Myocyte (in vitro differentiated cells): ENCODE data around the gene GNG11. TPM values are rescaled to one million over a fixed set of nuclear protein-coding genes. Genes with fewer than 3 reads are reported as not detected.

Experiments used
- DNase-seq: peaks from one replicate; pipeline ENCODE4 v3.0.0-alpha.2; 2012; ENCODE audit warnings: low read depth
- polyA plus RNA-seq: library from polyadenylated mRNA; unstranded; fragments of >200 nt; gene quantifications from one replicate; pipeline ENCODE4 v1.2.1, GENCODE V29; 2012; ENCODE audit warnings: missing spikeins
- total RNA-seq: library from RNA; depleted of rRNA; stranded (reverse); fragments of >200 nt; gene quantifications from 2 replicates; pipeline ENCODE4 v1.2.3, GENCODE V29; 2014

Gene GNG11
- 16.8 and 18.1 TPM in 2 replicates for total RNA-seq
- 41.0 TPM for polyA plus RNA-seq

DNA sequence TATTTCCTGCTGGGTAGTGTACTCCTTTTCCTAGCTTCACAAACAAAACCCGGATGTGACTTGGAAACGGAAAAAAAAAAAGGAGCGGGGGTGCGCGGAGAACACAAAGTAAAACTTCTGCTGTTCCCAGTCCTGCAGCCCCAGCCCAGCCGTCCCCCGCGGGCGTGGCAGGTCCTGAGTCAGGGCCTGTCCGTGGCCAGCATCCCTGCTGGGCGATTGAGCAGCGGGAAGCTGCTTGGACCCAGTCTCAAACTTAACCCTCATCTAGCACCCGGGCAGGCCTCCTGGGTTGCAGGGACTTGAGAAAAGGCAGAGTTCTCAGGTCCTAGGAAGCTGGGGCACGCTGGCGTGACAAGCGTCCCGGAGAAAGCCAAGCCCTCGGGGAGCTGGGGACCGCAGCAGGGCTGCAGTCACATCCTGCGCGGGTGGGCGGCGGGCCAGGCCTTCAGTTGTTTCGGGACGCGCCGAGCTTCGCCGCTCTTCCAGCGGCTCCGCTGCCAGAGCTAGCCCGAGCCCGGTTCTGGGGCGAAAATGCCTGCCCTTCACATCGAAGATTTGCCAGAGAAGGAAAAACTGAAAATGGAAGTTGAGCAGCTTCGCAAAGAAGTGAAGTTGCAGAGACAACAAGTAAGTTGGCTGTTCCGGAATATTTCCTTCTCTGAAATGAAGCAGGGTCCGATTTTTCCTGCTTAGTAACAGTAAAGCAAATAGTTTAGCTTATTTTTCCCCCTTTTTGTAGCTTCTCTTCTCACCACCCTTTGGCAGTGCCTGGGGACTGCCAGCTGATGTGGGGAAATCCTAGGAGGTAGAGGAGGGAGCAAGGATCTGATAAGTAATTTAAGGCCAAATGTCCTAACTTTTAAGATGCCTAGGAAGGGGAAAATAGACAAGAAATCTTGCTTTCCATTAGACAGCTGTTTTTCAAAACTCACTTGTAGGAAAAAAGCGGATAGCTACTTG lies at the start of gene GNG11:
Gene GNG11, plus strand, starts transcription at position 129 of the 960 bp plus-strand sequence. Its CDS starts 403 bp downstream, at position 532.
- peak; percentile 94 for DNase-seq

DNA sequence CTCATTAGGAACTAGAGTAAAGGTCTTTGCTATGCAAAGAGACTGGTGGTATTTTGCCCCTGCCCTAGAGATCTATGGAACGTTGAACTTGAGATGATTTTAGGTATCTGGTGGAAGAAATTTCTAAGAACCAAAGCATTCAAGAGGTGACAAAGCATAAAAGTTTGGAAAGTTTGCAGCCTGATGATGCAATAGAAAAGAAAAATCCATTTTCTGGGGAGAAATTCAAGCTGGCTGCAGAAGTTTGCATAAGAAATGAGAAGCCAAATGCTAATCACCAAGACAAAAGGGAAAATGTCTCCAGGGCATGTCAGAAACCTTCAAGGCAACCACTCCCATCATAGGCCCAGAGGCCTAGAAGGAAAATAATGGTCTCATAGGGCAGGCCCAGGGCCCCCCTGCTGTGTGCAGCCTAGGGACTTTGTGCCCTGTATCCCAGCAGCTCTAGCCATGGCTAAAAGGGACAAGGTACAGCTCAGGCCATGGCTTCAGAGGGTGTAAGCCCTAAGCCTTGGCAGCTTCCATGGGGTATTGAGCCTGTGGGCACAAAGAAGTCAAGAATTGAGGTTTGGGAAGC lies 47.4 kb upstream of the GNG11 start:
- DNase-seq, result no peak

DNA sequence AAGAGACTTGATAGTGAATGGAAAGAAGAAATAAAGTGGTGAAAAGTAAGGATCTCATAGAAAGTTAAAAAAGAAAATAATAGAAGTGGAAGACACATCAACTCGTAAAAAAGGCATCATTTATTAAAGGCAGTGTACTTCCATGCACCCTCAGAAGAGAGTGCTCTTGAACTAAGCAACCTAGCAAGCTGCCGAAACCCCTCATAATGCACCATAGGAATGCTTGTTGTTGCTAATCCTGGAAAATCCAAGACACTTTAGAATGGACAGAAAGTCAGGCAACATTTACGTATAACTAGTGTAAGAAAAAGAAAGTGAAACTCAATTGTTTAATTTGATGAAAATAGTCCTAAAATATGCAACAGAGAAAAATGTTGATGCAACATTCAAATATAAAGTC lies 43.8 kb upstream of the GNG11 start:
- no peak for DNase-seq

DNA sequence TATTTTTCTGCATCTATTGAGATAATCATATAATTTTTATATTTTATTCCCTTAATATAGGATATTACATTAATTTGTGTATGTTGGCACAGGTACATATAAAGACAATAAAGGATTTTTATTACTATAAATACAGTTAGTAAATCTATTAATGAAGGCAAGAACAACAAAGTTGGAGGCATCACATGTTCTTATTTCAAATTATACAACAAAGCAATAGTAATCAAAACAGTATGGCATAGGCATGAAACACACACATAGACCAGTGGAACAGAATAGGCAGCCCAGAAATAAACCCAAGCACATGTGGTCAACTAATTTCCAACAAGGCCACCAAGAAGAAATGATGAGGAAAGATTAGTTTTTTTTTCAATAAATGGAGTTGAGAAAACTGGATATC lies 42.2 kb upstream of the GNG11 start:
- DNase-seq, result no peak

DNA sequence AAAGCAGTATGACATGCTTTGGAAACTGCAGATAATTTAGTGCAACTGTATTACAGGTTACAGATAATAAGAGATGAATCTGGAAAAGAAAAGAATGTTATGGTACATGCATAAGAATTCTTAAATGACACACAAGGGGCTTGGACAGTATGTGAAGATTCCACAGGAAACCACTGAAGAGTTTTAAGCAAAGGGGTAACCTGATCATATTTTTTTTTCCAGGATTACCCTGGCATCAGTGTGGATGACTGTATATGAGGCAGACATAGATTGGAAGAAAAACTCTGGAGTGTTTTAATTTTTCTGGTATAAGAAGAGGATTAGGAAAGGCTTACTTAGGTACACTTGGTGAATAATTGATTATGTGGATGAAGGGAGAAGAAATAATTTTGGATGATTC lies 39.1 kb upstream of the GNG11 start:
- no peak for DNase-seq

DNA sequence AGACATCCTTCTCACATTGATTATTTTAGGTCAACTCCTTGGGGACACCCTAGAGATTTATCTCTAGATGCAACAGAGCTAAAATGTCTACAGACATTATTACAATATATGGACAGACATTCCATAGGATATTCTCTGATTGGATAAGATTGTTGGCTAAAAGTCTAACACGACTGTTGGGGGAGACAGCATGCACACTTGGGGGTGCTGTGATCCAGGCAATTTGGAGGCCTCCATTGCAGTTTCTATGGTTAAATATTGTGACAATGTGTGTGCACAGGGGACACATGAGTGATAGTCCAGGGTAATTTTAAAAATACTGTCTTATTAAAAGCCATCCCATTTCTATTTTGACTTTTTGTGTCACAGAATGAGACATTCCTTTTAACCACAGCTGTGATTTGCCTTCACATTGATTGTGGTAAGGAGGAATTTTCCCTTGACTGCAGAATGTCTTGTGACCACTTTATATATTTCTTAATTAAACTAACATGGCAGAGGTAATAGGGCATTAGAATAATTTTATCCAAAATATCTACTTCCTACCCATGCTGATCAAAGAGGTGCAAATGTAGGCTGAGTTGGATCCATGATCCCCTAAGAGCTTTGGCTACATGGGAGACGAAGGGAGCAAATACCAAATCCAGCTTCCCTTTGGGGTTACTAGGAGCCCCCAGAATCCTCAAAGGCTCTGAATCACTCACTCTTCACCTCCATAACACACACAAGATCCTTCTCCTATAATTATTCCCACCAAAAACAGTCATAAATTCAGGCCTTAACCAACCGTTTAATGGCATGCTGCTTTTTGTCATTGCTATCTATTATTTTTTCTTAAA lies 38.2 kb upstream of the GNG11 start:
- DNase-seq, result peak; percentile 50

DNA sequence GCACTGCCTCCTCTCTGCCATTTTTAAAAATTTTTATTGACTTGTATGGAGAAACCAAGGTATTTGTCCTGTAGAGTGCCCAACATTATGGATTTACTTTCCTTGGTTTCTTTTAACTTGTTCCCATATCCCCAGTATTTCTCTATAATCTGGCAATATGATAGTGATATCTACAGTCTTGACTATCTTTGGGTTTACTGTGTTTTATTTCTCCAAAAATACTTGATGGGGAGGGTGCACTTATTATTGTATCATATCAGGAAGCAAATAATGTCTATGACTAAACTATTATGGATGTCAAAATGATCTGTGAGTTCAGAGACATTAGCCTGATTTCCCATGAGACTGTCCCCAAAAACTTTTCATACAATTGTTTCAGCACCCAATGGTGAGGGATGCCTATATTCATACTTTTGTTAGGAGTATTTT lies 37.6 kb upstream of the GNG11 start:
- no peak for DNase-seq

DNA sequence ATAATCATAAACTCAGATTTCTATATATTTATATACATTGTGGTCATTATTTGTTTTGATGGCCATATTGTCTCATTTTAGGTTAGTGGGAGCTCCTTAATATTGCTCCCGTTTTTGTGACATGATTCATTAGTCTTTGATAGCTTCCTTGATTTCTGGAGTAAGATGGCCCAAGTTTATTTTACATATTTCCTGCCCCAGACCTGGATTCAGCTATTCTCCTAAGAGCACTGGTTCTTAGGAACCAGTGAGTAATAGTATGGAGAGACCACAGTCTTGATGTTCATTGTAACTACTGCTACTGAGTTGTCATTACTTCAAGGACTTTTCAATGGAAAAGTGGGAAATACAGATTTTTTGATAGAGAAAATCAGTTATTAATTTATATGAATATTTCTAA lies 37.0 kb upstream of the GNG11 start:
- no peak for DNase-seq

DNA sequence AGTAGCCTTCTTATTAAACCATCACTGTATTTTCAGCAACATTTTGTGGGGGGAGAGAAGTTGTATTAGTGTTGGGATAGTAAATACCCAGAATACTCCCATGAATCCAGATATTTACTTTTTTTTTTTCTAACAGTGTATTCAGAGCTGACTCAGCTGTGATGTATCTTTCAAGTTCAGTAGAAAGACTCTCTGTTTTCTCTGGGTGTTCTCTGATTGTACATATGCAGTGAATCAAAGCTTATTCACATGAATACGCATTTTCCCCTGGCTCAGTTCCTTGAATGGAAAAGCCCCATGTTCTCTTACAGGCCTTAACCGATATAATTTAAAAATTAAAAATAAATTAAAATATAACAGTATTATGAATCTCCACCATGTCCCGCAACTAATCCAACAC lies 32.3 kb upstream of the GNG11 start:
- DNase-seq, result no peak

DNA sequence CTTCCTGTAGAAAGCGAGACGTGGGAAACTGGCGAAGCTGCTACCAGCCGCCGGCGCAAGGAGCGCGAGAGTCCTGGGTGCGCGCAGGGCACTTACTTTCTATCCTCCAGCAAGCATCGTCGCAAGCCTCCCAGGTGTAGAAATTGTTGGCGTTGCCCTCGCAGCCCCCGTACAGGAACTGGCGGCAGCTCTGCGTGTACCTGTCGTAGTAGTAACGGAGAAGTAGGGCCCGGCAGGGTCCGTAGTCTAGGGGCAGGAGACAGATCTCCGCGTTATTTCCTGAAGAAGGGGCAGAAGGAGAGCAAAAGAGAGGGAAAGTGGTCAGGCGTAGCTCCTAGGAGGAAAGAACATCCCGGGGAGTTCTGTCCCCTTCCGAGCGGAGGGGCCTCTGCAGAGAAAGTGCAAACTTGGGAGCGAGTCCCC lies 31.5 kb upstream of the GNG11 start:
- peak; percentile 58 for DNase-seq

DNA sequence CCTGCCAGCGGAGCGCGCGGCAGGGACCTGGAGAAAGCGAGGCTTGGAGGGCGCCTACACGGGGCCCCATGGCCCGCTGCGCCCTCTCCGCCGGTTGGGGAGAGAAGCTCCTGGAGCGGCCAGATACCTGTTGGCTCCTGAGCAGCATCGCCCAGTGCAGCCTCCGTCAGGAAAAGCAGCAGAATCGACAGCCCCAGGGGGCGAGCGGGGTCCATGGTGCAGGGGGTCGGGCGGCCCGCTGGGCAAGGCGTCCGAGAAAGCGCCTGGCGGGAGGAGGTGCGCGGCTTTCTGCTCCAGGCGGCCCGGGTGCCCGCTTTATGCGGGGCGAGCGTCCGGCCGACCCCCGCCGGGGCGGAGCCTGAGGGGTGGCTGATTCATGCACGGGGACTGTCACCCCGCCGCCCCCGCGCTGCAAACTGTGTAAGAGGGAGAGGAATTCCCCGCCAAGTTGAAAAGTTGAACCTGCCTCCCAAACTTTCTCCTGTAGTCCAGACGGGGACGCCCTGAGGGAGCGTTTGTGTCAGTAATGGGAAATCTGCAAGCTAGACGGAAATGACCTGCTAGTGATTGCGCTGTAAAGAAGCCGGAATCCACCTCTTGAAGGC lies 31.0 kb upstream of the GNG11 start, which contains the start of gene TFPI2:
Gene TFPI2, minus strand, starts transcription at position 290 of the 605 bp plus-strand sequence. Its CDS starts 75 bp downstream, at position 215.
- peak; percentile 60 for DNase-seq

DNA sequence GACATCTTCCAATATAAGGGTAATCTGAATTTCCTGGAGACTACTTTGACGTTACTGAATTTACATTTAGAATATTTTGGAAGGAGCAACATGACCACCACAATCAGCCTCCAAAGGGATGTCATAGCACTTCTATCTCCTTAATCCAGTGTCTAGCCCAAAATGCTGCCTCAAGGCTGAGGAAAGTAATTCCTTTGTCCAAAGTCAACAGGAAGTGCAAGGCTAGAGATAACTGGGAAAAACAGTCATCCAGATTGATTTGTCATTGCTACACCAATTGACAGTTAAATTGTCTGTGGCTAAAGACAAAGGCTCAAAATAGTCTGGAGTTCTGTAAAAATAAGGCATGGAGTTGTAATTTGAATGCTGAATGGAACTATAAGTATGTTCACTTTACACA lies 27.1 kb upstream of the GNG11 start:
- DNase-seq, result no peak

DNA sequence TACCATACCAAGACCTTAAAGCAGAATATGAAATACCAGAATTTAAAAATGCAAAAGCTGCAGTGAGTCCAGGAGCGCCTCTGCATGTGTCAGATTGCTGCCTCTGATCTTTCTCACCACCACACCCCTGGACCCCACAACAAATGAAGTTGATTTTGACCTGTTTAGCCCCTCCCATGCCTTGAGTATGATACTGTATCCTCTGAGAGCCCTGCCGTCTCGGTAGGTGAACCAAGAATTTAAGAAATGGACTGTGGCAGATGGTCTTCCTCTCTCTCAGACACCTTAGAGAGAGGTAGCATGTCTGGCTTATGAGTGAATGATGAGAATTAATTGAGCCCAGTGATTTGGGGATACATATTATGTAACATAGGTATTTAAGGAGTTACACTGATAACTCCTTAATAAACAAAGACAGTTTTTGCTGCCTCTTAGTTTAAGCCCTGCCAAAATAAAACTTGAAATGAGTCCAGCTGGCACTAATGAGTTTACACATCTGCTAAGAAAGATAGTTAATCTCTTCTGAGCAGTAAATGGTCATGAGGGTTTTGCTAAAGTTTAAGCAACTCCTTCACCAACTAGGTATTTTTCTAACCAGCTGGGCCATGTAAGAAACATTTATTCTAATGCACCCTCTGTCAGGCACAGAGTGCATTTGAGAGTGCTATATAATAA lies 26.4 kb upstream of the GNG11 start:
- peak; percentile 47 for DNase-seq

DNA sequence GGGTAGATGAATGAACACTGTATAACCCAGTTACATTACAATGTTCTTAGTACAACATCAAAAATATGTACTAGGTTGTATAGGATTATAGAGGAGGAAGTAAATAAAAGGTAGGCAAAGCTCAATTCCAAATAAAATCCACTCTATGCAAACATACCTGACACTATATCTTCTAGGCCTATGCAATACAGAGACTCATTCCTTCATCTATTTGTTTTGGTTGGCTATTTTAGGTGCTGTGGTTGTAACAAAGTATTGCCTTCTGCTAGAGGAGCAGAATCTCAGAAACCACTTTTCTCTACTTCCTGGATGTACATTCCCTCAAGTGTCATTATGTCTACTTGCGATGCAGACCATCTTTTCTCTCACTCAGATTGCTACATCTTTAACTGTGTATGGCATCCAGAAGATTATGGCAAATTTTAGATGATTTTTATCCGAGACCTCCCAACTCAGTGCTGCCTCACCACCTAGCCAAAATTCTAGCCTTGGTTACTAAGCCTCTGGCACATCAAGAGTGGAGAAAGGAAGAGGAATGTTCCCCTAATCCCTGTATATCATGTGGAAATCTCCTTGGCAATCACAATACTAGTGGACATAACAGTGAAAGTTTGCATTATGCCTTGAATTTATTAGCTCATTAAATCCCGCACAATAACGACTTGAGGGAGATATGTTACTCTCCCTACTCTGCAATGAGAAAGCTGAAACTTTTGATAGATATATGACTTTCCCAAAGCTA lies 25.5 kb upstream of the GNG11 start:
- no peak for DNase-seq

DNA sequence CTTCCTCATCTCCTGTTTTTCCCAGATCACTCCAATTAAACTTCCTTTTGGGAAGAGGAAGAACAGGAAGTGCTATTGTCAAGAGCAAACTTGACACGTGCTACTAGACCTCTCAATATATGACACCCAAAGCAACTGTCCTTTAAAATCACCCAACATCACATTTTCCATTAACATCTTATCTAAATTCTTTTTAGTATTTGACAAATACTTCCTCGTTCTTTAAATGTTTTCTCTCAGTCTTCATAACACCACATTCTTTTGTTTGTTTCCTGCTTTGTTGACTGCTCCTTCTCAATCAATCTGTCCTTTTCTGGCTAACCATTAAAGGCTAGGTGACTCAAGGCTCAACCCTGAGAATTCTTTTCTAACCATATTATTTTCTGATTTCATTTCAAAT lies 23.9 kb upstream of the GNG11 start:
- no peak for DNase-seq

DNA sequence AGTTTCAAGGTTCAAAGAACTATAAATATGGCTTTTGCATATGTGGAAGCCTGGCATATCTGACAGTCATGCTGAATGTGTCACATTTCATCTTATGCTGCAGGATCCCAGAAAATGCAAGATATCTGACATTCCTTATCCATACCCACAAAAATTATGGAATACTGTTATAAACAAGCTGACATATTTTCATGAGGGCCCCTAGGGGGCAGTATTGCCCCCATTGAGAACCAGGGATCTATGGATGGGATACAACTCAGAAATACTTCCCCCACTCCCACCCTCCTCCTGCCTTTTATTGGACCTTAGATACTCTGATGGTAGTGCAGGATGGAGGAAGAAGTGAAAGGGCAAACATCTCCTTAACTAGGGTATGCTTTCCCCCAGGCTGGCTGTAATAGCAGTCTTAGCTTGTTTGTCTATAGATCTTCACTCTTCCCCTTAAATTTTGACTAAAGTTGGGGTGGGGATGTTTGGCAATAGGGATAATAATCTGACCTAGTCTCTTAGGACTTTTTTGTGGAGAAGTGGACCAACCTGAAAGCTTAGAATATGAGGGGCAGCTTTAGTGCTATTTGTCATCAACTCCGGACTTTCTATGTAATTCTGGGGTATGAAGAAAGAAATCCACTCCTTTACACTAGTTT lies 18.6 kb upstream of the GNG11 start:
- peak; percentile 68 for DNase-seq

DNA sequence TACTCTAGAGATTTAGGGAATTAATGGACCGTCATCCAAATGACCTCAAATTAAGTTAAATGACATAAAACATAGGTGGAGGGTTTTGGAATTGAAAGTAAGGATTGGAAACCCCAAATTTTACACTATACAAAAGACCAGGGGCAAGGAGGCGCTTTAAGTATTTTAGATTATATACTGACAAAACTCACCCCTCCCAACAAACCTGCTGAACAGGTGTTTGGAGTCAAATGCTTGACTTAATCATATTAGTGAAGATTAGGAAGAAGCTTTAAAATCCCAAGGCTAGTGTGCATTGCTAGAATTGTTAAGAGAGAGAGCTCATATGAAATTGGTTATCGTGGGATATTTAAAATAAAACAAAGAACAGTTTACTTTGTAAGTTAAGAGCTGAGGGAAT lies 15.3 kb upstream of the GNG11 start, which contains the start of gene GNGT1:
Gene GNGT1, plus strand, starts transcription at position 301 of the 400 bp plus-strand sequence. CDS start 180 bp downstream, outside the sequence.
- no peak for DNase-seq

DNA sequence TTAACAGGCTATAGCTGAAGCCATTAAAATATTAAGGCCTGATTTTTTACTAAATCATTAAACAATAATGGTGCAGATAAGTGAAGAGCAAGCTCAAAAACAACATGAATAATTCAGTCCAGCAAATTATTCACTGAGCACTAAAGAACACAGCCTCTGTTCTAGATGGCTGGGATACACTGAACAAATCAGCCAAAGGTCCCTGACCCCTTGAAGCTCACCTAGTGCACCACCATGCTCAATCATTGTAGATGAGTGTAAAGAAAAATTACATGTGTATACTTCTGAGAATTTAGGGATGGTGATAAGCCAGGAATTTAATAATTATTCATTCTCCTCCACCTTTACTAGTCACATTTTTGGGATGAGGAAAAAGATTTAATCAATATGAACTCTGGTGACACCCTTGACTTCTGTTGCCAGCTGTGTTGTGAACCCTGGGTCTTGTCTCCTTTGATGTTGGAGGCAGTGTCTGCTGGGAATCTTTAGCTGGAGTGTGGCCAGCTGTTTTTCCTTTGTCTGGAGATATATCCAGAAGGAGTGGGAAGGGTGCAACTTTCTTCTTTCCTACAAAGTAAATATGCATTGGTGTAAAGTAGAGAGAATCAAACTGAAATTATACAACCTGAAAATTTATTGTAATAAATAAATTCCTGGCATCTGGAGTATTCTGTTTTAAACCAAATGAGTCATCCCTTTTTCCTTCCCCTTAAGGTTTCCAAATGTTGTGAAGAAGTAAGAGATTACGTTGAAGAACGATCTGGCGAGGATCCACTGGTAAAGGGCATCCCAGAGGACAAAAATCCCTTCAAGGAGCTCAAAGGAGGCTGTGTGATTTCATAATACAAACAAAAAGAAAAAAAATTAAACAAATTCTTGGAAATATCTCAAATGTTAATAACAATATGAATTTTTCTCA lies 11.2 kb upstream of the GNG11 start:
- peak; percentile 63 for DNase-seq
